ENCODE data around the gene MAP2K7.
A peak's percentile ranks its signal among the peaks of the same experiment; 100 is the strongest.

Gene MAP2K7

GRCh38 chr19:7933411-7933810, 29.7 kb downstream of the MAP2K7 start:
- DNase-seq, result no peak
- no peaks in the 10 kb centered on the region for H3K27me3 Mint-ChIP-seq (ENCODE audit: low read depth, poor library complexity)
- TF ChIP-seq CTCF (IDR thresholded peaks at IDR 0.05), result peak; percentile 34
- H3K27ac Mint-ChIP-seq, result no peak overlapping the region
- no peaks in the 10 kb centered on the region for H3K9me3 Mint-ChIP-seq
- no peak overlapping the region for H3K4me3 Mint-ChIP-seq
- peaks cover 15% of the 10 kb centered on the region for H3K36me3 Mint-ChIP-seq (ENCODE audit: low read depth)
- peaks cover 11% of the 10 kb centered on the region for H3K4me1 Mint-ChIP-seq

DNA sequence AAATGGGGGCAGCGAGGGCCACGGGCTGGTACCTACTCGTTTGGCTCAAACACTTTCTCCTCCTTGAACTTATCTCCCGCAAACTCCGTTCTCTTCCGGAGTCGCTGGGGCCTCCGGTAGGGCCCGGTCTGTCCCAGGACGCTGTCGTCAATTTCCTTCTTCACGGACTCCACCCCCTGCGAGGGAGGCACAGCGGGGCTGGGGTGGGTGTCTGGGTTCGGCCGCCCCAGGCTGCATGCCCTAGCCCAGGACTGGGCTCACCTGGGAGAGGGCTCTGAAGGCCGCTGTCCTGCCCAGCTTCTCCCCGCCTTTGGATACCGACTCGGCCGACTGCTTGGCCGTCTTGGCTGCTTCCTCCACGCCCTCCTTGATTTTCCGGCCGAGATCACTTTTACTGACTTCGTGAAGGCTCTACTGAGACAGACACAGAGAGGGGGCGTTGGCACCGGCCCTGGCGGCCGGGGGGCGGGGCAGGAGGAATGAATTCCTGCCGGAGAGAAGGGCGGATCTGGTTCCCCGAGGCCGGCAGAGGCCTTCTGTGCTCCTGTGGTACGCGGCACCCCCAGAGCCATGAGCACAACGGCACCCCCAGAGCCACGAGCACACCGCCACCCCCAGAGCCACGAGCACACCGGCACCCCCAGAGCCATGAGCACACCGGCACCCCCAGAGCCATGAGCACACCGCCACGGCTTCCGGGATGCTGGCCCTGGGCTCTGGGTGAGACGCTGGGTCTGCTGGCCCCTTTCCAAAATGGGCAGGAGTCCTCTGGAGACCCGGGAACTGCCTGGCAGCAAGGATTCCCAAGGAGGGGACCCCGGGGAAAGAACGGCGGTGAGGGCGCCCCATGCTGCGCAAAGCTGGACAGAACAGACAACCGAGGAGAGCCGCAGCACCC, 30.4 kb downstream of the MAP2K7 start:
- H3K9me3 Mint-ChIP-seq, result no peaks in the 10 kb centered on the region
- TF ChIP-seq CTCF (IDR thresholded peaks at IDR 0.05), result no peak
- no peak overlapping the region for H3K27ac Mint-ChIP-seq
- H3K4me1 Mint-ChIP-seq, result peaks cover 4% of the 10 kb centered on the region
- H3K4me3 Mint-ChIP-seq, result no peak overlapping the region
- no peaks in the 10 kb centered on the region for H3K27me3 Mint-ChIP-seq (ENCODE audit: low read depth, poor library complexity)
- H3K36me3 Mint-ChIP-seq (ENCODE audit: low read depth), result peaks cover 20% of the 10 kb centered on the region
- DNase-seq, result no peak

DNA sequence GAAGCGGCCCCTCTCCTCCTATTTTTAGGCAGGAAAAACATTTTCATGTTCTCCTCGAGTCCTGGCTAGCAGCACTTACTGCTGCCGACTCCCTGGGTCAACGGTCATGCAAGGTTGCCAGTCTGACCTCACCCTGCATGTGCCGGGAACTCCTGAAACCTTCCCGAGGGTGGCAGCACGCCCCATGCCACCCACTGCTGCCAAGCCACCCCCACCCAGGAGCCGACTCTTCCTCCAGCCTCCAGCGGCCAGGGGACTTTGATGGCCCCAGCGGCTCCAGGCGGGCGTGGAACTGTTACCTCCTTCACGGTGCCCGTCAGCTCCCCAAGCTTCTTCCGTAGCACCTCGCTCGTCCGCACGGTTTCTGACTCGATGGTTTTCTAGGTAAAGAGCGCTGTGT, 31.1 kb downstream of the MAP2K7 start:
- H3K27me3 Mint-ChIP-seq (ENCODE audit: low read depth, poor library complexity), result no peaks in the 10 kb centered on the region
- H3K4me1 Mint-ChIP-seq, result no peaks in the 10 kb centered on the region
- H3K27ac Mint-ChIP-seq, result no peak overlapping the region
- peaks cover 21% of the 10 kb centered on the region for H3K36me3 Mint-ChIP-seq (ENCODE audit: low read depth)
- H3K4me3 Mint-ChIP-seq, result no peak overlapping the region
- H3K9me3 Mint-ChIP-seq, result no peaks in the 10 kb centered on the region
- TF ChIP-seq CTCF (IDR thresholded peaks at IDR 0.05), result no peak
- no peak for DNase-seq

DNA sequence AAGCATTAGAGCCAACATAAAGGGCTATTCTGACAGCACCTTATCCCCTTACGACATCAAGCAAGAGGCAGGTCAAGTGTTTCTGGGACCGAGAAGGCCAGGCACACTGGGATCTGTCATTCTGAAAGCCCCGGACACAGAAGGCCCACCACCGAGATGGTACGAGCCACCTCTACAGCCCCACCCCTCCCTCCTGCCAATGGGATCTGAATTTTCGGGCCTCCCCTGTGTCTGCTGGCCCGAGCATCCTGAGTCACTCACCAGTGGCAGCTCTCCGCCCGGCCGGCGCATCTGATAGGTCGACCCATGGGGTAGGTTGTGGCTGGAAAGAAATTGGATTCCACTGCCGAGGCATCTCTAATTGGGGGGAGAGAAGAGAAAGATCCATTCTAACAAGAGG, 37.2 kb downstream of the MAP2K7 start:
- Mint-ChIP-seq H3K4me1 (peaks cover 20% of the 10 kb centered on the region), H3K36me3 (ENCODE audit: low read depth) (peaks cover 29% of the 10 kb centered on the region), H3K27ac (peak overlapping the region; percentile 92), H3K4me3 (peak overlapping the region; percentile 46), H3K9me3 (no peaks in the 10 kb centered on the region), H3K27me3 (ENCODE audit: low read depth, poor library complexity) (no peaks in the 10 kb centered on the region)
- no peak for TF ChIP-seq CTCF (IDR thresholded peaks at IDR 0.05)
- no peak for DNase-seq

- DNase-seq, result no peak
- TF ChIP-seq CTCF (IDR thresholded peaks at IDR 0.05), result no peak
- Mint-ChIP-seq H3K27me3 (ENCODE audit: low read depth, poor library complexity) (no peaks in the 10 kb centered on the region), H3K27ac (no peak overlapping the region), H3K36me3 (ENCODE audit: low read depth) (peaks cover 26% of the 10 kb centered on the region), H3K9me3 (no peaks in the 10 kb centered on the region), H3K4me1 (peaks cover 20% of the 10 kb centered on the region), H3K4me3 (peak overlapping the region; percentile 94)
Measured at GRCh38 chr19:7941895-7942596, 38.4 kb downstream of the MAP2K7 start.

Data from nephron progenitor cell (in vitro differentiated cells).